IgD-negative memory B cell (primary cell): ENCODE measurements around the gene C12orf54. TPM values are rescaled to one million over a fixed set of nuclear protein-coding genes. Genes with fewer than 3 reads are reported as not detected.
"Not testable (repeated sequence)": the region's sequence is repeated elsewhere in the genome, so short reads cannot be mapped to it uniquely, and the experiment has no call there.

Source experiments
- H3K27ac Mint-ChIP-seq, 3 donors: one replicate each; pipeline ENCODE4 v1.8.0; 2020 to 2022; ENCODE audit warnings: mild to moderate bottlenecking in 3 of 3, mixed read lengths in 3 of 3, moderate library complexity in 1 of 3
- H3K27me3 Mint-ChIP-seq: one replicate; pipeline ENCODE4 v1.8.0; 2021; ENCODE audit warnings: mixed read lengths
- H3K36me3 Mint-ChIP-seq: one replicate; pipeline ENCODE4 v1.8.0; 2020; ENCODE audit warnings: mild to moderate bottlenecking, mixed read lengths
- H3K4me1 Mint-ChIP-seq, 3 donors: one replicate each; pipeline ENCODE4 v1.8.0; 2020 to 2022; ENCODE audit warnings: mixed read lengths in 3 of 3, mild to moderate bottlenecking in 1 of 3
- H3K4me3 Mint-ChIP-seq, 4 donors: one replicate each; pipeline ENCODE4 v1.8.0; 2020 to 2022; ENCODE audit warnings: mild to moderate bottlenecking in 4 of 4, mixed read lengths in 4 of 4, moderate library complexity in 3 of 4
- H3K9me3 Mint-ChIP-seq, 3 donors: one replicate each; pipeline ENCODE4 v1.8.0; 2020 to 2021; ENCODE audit warnings: mixed read lengths in 3 of 3, mild to moderate bottlenecking in 1 of 3
- polyA plus RNA-seq: library from polyadenylated mRNA; unstranded; fragments of 300-500 nt; fragmentation: Illumina TruSeq; gene quantifications from one replicate; pipeline ENCODE4 v1.2.3, GENCODE V29; 2021

C12orf54 gene
- polyA plus RNA-seq: not detected

DNA sequence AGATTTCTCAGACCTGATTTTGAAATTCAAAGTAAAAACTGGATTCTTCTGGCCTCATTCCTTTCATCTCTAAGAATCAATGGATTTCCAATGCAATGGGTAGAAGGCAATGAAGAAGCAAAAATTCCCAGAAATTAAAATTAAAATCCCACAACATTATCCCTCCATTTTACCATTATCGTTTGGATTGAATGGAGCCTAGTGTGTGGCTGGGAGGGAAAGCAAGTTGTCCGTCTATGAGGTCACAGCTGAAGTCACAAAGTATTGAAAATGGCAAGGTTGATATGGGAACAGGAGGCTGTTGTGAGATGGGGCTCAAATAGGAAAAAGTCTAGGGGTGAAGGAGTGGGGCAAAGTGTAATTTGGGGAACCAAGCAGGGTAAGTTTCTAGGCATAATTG is at the start of gene C12orf54:
TSS of gene C12orf54 (plus strand) at position 301 of the 400 bp plus-strand sequence. CDS start 799 bp downstream, outside the sequence.
- peaks cover 9% of the 10 kb centered on the region for H3K27me3 Mint-ChIP-seq

DNA sequence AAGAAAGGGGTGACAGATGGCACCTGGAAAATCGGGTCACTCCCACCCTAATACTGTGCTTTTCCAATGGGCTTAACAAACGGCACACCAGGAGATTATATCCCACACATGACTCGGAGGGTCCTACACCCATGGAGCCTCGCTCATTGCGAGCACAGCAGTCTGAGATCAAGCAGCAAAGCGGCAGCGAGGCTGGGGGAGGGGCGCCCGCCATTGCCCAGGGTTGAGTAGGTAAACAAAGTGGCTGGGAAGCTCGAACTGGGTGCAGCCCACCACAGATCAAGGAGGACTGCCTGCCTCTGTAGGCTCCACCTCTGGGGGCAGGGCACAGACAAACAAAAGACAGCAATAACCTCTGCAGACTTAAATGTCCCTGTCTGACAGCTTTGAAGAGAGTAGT is 48.3 kb upstream of the C12orf54 start:
- H3K36me3 Mint-ChIP-seq, H3K27ac Mint-ChIP-seq, H3K4me1 Mint-ChIP-seq, H3K4me3 Mint-ChIP-seq: not testable (repeated sequence)
- H3K27me3 Mint-ChIP-seq: peaks cover 17% of the 10 kb centered on the region
- peaks cover 0 to 13% (median 4%) of the 10 kb centered on the region in 3 donors for H3K9me3 Mint-ChIP-seq

More for the DNA sequence above, at the start of gene C12orf54:
- H3K36me3 Mint-ChIP-seq: no peaks in the 10 kb centered on the region
- no peaks in the 10 kb centered on the region for H3K4me1 Mint-ChIP-seq
- peaks cover 3 to 6% (median 5%) of the 10 kb centered on the region in 3 donors for H3K9me3 Mint-ChIP-seq
- no peak within 1 kb of the TSS for H3K27ac Mint-ChIP-seq
- H3K4me3 Mint-ChIP-seq: no peak within 1 kb of the TSS

DNA sequence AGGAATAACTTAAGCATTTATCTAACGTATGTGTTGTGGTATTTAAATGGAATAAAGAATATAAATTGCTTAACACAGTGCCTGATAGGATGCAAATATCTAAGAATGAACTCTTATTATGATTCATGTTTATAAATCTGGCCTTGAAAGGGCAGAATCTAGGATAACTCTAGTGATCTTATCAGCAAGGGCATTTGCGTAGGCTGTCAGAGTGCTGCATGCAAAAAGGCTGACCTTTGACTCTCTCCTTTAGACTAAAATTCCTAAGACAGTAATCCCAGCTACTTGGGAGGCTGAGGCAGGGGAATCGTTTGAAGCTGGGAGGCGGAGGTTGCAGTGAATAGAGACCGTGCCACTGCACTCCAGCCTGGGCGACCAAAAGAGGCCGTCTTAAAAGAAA is 41.2 kb upstream of the C12orf54 start:
- H3K9me3 Mint-ChIP-seq: peaks cover 0 to 2% (median 0%) of the 10 kb centered on the region in 3 donors
- H3K36me3 Mint-ChIP-seq: no peaks in the 10 kb centered on the region
- H3K4me3 Mint-ChIP-seq: no peak overlapping the region
- no peak overlapping the region for H3K27ac Mint-ChIP-seq
- H3K27me3 Mint-ChIP-seq: peaks cover 3% of the 10 kb centered on the region
- H3K4me1 Mint-ChIP-seq: no peaks in the 10 kb centered on the region

DNA sequence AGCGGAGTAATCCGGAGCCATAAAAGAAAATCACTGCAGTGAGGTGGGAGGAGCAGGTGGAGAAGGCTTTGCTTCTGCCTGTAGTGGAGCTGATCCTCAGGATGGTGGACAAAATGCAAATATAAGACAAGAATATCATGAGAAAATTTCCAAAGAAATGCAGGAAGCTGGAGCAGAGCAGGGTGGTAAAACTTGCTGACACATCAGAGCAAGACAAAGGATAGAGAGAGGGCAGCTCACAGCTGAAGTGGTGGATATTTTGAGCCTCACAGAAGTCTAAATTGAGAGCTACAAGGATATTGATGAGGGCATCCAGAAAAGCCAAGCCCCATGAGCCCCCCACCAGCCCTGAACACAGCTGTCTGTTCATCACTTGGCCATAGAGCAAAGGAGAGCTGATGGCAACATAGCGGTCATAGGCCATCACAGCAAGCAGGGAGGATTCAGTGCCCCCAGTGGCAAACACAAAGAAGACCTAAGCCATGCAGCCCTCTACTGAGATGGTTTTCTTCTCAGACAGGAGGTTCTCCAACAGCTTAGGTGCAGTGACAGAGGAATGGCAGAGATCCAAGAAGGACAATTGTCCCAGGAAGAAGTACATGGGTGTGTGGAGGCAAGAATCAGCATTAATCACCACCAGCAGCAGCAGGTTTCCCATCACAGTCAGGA is 40.0 kb upstream of the C12orf54 start:
- peaks cover 6% of the 10 kb centered on the region for H3K27me3 Mint-ChIP-seq
- no peak overlapping the region for H3K4me3 Mint-ChIP-seq
- H3K4me1 Mint-ChIP-seq: no peaks in the 10 kb centered on the region
- peaks cover 0 to 2% (median 0%) of the 10 kb centered on the region in 3 donors for H3K9me3 Mint-ChIP-seq
- H3K27ac Mint-ChIP-seq: no peak overlapping the region
- H3K36me3 Mint-ChIP-seq: no peaks in the 10 kb centered on the region

DNA sequence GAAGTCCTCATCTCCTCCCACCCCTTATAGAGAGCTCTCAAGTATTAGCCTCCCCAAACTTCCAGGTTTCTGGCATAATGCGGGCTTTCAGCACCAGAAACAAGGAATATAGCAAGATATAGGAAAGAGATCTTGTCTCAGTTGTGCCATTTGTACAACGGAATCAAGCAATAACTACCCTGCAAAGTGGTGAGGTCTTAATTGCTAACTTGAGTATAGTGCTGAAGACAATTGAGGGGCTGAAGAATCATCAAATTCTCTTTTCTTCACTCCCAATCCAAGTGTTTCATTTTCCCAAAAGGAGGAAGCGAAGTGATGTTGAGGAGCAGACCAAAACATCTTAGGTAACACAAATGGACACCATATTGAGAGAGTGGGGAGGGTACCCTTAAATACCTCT is 36.8 kb upstream of the C12orf54 start:
- H3K27me3 Mint-ChIP-seq: peaks cover 6% of the 10 kb centered on the region
- peaks cover 0 to 8% (median 7%) of the 10 kb centered on the region in 3 donors for H3K9me3 Mint-ChIP-seq
- no peak overlapping the region for H3K27ac Mint-ChIP-seq
- no peaks in the 10 kb centered on the region for H3K4me1 Mint-ChIP-seq
- no peaks in the 10 kb centered on the region for H3K36me3 Mint-ChIP-seq
- no peak overlapping the region for H3K4me3 Mint-ChIP-seq

DNA sequence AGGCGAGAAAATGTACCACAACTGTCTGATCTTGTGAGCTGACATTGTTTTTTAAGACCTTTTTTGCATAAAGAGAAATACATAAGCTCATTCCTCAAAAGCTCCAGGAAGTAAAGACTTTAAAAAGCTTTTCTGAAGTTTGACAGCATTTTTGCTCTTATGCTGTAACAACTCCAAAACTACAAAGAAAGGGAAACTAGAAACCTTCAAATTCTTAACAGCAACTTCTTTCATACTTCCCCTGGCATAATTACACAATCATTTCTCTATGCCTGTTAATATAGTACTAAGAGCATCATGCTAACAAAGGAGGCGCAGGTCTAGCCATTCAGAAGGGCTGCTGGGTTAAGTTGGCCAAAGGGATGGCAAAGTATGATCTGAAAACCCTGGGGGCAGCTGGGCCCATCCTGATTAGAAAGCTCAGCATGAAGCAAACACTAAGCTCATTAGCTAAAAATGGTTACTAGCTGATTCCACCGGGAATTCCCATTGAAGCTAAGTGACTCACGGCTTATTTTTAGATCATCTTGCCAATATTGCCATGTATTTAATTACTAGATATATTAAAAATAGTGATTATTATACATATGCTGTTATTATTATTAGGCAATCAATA is 36.0 kb upstream of the C12orf54 start:
- no peak overlapping the region for H3K4me3 Mint-ChIP-seq
- H3K27me3 Mint-ChIP-seq: peaks cover 6% of the 10 kb centered on the region
- no peaks in the 10 kb centered on the region for H3K36me3 Mint-ChIP-seq
- H3K27ac Mint-ChIP-seq: no peak overlapping the region
- H3K4me1 Mint-ChIP-seq: no peaks in the 10 kb centered on the region
- peaks cover 0 to 8% (median 8%) of the 10 kb centered on the region in 3 donors for H3K9me3 Mint-ChIP-seq

DNA sequence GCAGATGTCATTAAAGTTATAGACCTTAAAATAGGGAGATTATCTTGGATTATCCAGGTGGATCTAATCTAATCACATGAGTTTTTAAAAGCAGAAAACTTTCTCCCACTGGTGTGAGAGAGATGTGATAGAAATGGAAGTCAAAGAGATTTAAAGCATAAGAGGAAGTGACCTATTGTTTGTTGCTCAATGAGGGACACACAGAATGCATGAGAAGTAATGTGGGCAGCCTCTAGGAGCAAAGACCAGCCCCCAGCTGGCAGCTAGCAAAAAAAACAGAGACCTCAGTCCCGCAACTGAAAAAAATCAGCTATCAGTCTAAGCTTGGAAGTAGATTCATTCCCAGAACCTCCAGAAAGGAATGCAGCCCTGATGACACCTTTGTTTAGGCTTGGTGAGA is 34.5 kb upstream of the C12orf54 start:
- H3K4me3 Mint-ChIP-seq: no peak overlapping the region
- no peak overlapping the region for H3K27ac Mint-ChIP-seq
- H3K4me1 Mint-ChIP-seq: no peaks in the 10 kb centered on the region
- no peaks in the 10 kb centered on the region for H3K36me3 Mint-ChIP-seq
- peaks cover 0 to 8% (median 8%) of the 10 kb centered on the region in 3 donors for H3K9me3 Mint-ChIP-seq
- peaks cover 3% of the 10 kb centered on the region for H3K27me3 Mint-ChIP-seq

DNA sequence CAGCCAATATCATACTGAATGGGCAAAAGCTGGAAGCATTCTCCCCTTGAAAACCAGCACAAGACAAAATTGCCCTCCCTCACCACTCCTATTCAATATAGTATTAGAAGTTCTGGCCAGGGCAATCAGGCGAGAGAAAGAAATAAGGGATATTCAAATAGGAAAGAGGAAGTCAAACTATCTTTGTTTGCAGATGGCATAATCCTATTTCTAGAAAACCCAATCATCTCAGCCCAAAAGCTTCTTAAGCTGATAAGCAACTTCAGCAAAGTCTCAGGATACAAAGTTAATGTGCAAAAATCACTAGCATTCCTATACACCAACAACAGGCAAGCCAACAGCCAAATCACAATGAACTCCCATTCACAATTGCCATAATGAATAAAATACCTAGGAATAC is 30.9 kb upstream of the C12orf54 start:
- no peaks in the 10 kb centered on the region for H3K4me1 Mint-ChIP-seq
- peaks cover under 1% of the 10 kb centered on the region for H3K27me3 Mint-ChIP-seq
- H3K36me3 Mint-ChIP-seq: no peaks in the 10 kb centered on the region
- no peak overlapping the region for H3K4me3 Mint-ChIP-seq
- no peak overlapping the region for H3K27ac Mint-ChIP-seq
- peaks cover 0 to 12% (median 8%) of the 10 kb centered on the region in 3 donors for H3K9me3 Mint-ChIP-seq

DNA sequence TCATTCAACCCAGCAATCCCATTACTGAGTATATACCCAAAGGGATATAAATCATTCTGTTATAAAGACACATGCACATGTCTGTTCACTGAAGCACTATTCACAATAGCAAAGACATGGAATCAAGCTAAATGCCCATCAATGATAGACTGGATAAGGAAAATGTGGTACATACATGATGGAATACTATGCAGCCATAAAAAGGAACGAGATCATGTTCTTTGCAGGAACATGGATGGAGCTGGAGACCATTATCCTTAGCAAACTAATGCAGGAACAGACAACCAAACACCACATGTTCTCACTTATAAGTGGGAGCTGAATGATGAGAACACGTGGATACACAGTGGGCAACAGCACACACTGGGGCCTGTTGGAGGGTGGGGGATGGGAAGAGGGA is 29.3 kb upstream of the C12orf54 start:
- not testable (repeated sequence) for H3K27me3 Mint-ChIP-seq, H3K27ac Mint-ChIP-seq, H3K4me3 Mint-ChIP-seq

DNA sequence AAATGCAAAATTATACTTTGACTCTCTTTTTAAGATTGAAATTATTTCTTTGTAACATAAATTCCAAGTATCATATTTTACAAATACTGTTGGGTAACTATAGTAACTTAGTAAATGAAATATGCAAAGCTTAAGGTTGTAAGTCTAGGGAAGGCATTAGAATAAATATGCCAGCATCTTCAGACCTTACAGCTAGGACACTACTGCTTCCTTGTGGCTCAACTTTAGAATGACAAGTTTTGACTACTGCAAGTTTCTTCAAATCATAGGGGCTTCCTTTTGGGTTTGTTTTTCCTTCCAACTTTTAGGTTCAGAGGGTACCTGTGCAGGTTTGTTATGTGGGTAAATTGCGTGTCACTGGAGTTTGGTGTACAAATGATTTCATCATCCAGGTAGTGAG is 27.6 kb upstream of the C12orf54 start:
- H3K4me1 Mint-ChIP-seq: no peaks in the 10 kb centered on the region
- H3K27me3 Mint-ChIP-seq: peaks cover 6% of the 10 kb centered on the region
- H3K27ac Mint-ChIP-seq: no peak overlapping the region

More for the DNA sequence above, 29.3 kb upstream of the C12orf54 start:
- H3K4me1 Mint-ChIP-seq, H3K36me3 Mint-ChIP-seq: not testable (repeated sequence)
- H3K9me3 Mint-ChIP-seq: peaks cover 0 to 12% (median 8%) of the 10 kb centered on the region in 3 donors

DNA sequence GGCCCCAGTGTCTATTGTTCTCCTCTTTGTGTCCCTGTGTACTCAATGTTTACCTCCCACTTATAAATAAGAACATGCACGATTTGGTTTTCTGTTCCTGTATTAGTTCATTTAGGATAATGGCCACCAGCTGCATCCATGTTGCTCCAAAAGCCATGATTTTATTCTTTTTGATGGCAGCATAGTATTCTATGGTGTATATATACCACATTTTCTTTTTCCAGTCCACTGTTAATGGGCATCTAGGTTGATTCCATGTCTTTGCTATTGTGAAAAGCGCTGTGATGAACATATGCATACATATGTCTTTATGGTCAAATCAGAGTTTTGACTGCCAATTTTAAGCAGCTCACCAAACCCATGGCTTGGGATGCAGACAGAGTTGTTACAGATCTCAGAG is 27.2 kb upstream of the C12orf54 start:
- Mint-ChIP-seq H3K36me3 (no peaks in the 10 kb centered on the region), H3K27ac (no peak overlapping the region), H3K9me3 (peaks cover 0 to 8% (median under 1%) of the 10 kb centered on the region in 3 donors), H3K4me1 (no peaks in the 10 kb centered on the region), H3K27me3 (peaks cover 7% of the 10 kb centered on the region), H3K4me3 (peak overlapping the region in 1 of 4 donors; percentile 18)

More for the DNA sequence above, 27.6 kb upstream of the C12orf54 start:
- Mint-ChIP-seq H3K4me3 (no peak overlapping the region), H3K36me3 (no peaks in the 10 kb centered on the region), H3K9me3 (peaks cover 0 to 10% (median 5%) of the 10 kb centered on the region in 3 donors)

DNA sequence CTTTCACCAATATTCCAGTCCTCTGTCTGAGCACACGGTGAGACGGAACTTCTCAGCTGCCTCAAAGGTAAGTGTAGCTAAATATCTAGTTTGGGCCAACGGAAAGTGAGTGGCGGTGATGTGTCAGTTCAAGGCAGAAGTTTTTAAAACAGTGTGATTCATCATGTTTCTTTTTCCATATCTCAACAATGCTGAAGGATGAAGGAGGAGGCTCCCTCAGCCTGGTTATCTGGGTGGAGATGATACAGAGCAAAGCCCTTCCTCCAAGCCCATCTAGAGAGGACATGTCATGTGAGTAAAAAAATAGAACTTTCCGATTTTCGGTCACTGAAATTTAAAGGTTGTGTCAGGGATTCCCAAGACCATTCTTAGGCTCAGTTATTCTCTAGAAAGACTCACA is 23.0 kb upstream of the C12orf54 start:
- Mint-ChIP-seq H3K4me3 (no peak overlapping the region), H3K4me1 (no peaks in the 10 kb centered on the region), H3K27me3 (peaks cover 11% of the 10 kb centered on the region), H3K36me3 (no peaks in the 10 kb centered on the region), H3K27ac (no peak overlapping the region), H3K9me3 (no peaks in the 10 kb centered on the region)

DNA sequence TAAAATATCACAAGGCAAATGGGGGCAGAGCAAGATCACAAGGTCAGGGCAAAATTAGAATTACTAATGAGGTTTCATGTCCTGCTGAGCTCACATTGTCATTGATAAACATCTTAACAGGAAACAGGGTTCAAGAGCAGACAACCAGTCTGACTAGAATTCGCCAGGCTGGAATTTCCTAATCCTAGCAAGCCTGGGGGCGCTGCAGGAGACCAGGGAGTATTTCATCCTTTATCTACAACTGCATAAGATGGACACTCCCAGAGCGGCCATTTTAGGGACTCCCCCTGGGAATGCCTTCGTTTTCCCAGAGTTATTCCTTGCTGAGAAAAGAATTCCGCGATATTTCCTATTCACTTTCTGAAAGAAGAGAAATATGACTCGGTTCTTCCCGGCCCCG is 13.3 kb upstream of the C12orf54 start:
- H3K4me3 Mint-ChIP-seq, H3K27ac Mint-ChIP-seq, H3K36me3 Mint-ChIP-seq, H3K4me1 Mint-ChIP-seq: not testable (repeated sequence)
- peaks cover 10% of the 10 kb centered on the region for H3K27me3 Mint-ChIP-seq
- peaks cover 21 to 46% (median 33%) of the 10 kb centered on the region in 3 donors for H3K9me3 Mint-ChIP-seq

DNA sequence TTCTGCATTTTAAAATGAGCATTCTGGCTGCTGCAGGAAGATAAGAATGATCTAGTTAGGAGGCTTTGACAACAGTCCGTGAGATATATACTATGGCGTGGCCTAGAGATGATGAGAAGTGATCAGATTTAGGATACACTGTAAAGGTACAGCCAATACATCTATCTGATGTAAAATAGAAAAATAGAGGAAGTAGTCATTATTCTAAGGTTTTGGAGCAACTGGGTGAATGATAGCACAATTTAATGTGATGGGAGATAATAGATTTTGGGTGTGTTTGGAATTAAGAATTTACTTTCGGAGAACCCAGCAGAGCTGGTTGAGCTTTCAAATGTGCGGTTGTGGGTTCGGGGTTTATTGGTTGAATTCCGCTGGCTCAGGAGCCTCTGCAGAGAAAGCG is 10.0 kb upstream of the C12orf54 start, which contains the start of gene ANP32D:
TSS of gene ANP32D (plus strand) at position 301 of the 400 bp plus-strand sequence. CDS start 106 bp downstream, outside the sequence.
- peaks cover 16 to 39% (median 27%) of the 10 kb centered on the region in 3 donors for H3K9me3 Mint-ChIP-seq
- peak within 1 kb of the TSS in 1 of 4 donors; percentile 52 for H3K4me3 Mint-ChIP-seq
- H3K27ac Mint-ChIP-seq: no peak within 1 kb of the TSS
- H3K36me3 Mint-ChIP-seq: peaks cover 2% of the 10 kb centered on the region
- peaks cover 10% of the 10 kb centered on the region for H3K27me3 Mint-ChIP-seq
- no peaks in the 10 kb centered on the region for H3K4me1 Mint-ChIP-seq

DNA sequence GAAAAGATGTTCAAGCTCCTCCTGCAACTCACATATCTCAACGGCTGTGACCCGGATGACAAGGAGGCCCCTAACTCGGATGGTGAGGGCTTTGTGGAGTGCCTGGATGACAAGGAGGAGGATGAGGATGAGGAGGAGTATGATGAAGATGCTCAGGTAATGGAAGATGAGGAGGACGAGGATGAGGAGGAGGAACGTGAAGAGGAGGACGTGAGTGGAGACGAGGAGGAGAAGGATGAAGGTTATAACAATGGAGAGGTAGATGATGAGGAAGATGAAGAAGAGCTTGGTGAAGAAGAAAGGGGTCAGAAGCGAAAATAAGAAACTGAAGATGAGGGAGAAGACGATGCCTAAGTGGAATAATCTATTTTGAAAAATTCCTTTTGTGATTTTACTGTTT is 9.2 kb upstream of the C12orf54 start:
- H3K36me3 Mint-ChIP-seq: peaks cover 2% of the 10 kb centered on the region
- no peak overlapping the region for H3K27ac Mint-ChIP-seq
- H3K9me3 Mint-ChIP-seq: peaks cover 15 to 36% (median 24%) of the 10 kb centered on the region in 3 donors
- H3K27me3 Mint-ChIP-seq: peaks cover 10% of the 10 kb centered on the region
- peak overlapping the region in 1 of 4 donors; percentile 52 for H3K4me3 Mint-ChIP-seq
- no peaks in the 10 kb centered on the region for H3K4me1 Mint-ChIP-seq

DNA sequence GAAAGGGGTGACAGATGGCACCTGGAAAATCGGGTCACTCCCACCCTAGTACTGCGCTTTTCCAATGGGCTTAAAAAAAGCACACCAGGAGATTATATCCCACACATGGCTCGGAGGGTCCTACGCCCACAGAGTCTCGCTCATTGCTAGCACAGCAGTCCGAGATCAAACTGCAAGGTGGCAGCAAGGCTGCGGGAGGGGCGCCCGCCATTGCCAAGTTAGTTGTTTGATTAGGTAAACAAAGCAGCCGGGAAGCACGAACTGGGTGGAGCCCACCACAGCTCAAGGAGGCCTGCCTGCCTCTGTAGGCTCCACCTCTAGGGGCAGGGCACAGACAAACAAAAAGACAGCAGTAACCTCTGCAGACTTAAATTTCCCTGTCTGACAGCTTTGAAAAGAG is 7.8 kb upstream of the C12orf54 start:
- H3K4me1 Mint-ChIP-seq, H3K27me3 Mint-ChIP-seq, H3K36me3 Mint-ChIP-seq, H3K27ac Mint-ChIP-seq, H3K4me3 Mint-ChIP-seq: not testable (repeated sequence)
- peaks cover 11 to 27% (median 22%) of the 10 kb centered on the region in 3 donors for H3K9me3 Mint-ChIP-seq
